Common myeloid progenitor, CD34-positive (primary cell): Measurements from ENCODE around the gene ANKRD11.
"Not testable (repeated sequence)": the region's sequence is repeated elsewhere in the genome, so short reads cannot be mapped to it uniquely, and the experiment has no call there.

Experiments
- CTCF ChIA-PET: fragments of 350-600 bp; sonication (Branson Sonifier 250); formaldehyde crosslinking; loops from one replicate; lab custom pipeline; 2021; ENCODE audit warnings: antibody characterized with exemption; lab: Charles Lee
- POLR2A ChIA-PET: fragments of 350-600 bp; sonication (Branson Sonifier 250); formaldehyde crosslinking; loops from one replicate; lab custom pipeline; 2021; ENCODE audit warnings: antibody characterized with exemption; lab: Charles Lee
- DNase-seq, 3 donors: peaks; one replicate each; pipeline versions ENCODE4 v3.0.0 to v3.0.0-alpha.2; 2013
- H3K27ac ChIP-seq, 2 experiments: 1 replicate in 1 of 2; 2 replicates in 1 of 2; pipeline ENCODE4 v1.7.0; 2013; ENCODE audit warnings: inconsistent platforms in 2 of 2, low read length in 2 of 2, mild to moderate bottlenecking in 2 of 2, low read depth in 1 of 2, moderate library complexity in 1 of 2; ENCODE audit not compliant: severe bottlenecking in 2 of 2, insufficient read depth in 1 of 2, poor library complexity in 1 of 2
- H3K27me3 ChIP-seq, 5 experiments: replicated peaks in 2 of 5; 1 replicate in 3 of 5; 2 replicates in 2 of 5; pipeline versions ENCODE4 v1.6.1 to v1.7.0; 2013; ENCODE audit warnings: low read length in 4 of 5, mild to moderate bottlenecking in 2 of 5, moderate library complexity in 2 of 5, inconsistent platforms in 1 of 5; ENCODE audit not compliant: insufficient read depth in 5 of 5, control insufficient read depth in 4 of 5
- H3K36me3 ChIP-seq, 4 experiments: 1 replicate in 2 of 4; 2 replicates in 2 of 4; pipeline versions ENCODE4 v1.6.1 to v1.7.0; 2013; ENCODE audit warnings: low read length in 3 of 4, control low read depth in 1 of 4, mild to moderate bottlenecking in 1 of 4; ENCODE audit not compliant: control insufficient read depth in 4 of 4, insufficient read depth in 4 of 4
- H3K4me1 ChIP-seq, 4 experiments: 1 replicate in 3 of 4; 2 replicates in 1 of 4; pipeline versions ENCODE4 v1.6.1 to v1.7.1; 2013; ENCODE audit warnings: low read length in 3 of 4, mild to moderate bottlenecking in 3 of 4, control low read depth in 1 of 4, inconsistent platforms in 1 of 4, moderate library complexity in 1 of 4; ENCODE audit not compliant: control insufficient read depth in 4 of 4, insufficient read depth in 4 of 4; ENCODE audit errors: control extremely low read depth in 1 of 4
- H3K4me3 ChIP-seq, 7 experiments: 1 replicate in 4 of 7; 2 replicates in 3 of 7; pipeline versions ENCODE4 v1.5.1 to v1.7.0; 2013; ENCODE audit warnings: mild to moderate bottlenecking in 7 of 7, low read length in 6 of 7, moderate library complexity in 6 of 7, inconsistent platforms in 2 of 7, low read depth in 2 of 7, control low read depth in 1 of 7; ENCODE audit not compliant: insufficient read depth in 4 of 7, control insufficient read depth in 1 of 7; ENCODE audit errors: extremely low read depth in 1 of 7
- H3K9me3 ChIP-seq, 5 experiments: 1 replicate in 4 of 5; 2 replicates in 1 of 5; pipeline versions ENCODE4 v1.6.1 to v1.7.1; 2013; ENCODE audit warnings: low read length in 4 of 5, mild to moderate bottlenecking in 2 of 5, inconsistent platforms in 1 of 5, low read depth in 1 of 5, moderate library complexity in 1 of 5; ENCODE audit not compliant: control insufficient read depth in 4 of 5, insufficient read depth in 2 of 5; ENCODE audit errors: control extremely low read depth in 1 of 5
- WGBS: methylation state at CpG from one replicate; pipeline ENCODE4 v1.1.5; 2013; ENCODE audit not compliant: insufficient coverage; 5-methylcytosine and 5-hydroxymethylcytosine counted together

Gene ANKRD11

DNA sequence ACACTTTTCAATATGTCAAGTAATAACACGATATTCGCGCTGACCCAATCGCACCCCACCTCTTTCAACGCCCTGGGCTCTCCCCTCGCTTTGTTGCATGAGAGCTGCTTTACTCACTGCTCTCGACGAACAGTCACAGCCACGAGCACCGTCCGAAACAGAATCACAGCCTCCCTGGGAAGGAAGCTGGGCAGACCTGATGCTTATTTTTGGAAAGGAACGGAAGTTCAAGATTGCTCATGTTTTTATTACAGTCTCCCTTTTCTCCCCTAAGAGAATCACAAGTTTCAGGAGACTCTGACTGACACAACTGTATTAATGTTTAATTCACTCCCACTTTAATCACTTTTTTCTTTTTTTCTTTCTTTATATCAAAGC, 67.8 kb downstream of the ANKRD11 start:
- peak in 2 of 3 donors; percentile 41 to 50 for DNase-seq
- CTCF ChIA-PET = interaction anchor here (0.9 to 1.6 kb wide), 4 partner anchors 12 to 90 kb away, joined by 3 to 7 read pairs (median 3); no protein-coding TSS in a partner anchor
- Histone ChIP-seq H3K27ac (no peak overlapping the region), H3K4me1 (peaks cover 10 to 37% (median 23%) of the 10 kb centered on the region in 4 experiments), H3K27me3 (no peaks in the 10 kb centered on the region), H3K36me3 (peaks cover 2 to 42% (median 6%) of the 10 kb centered on the region in 4 experiments), H3K9me3 (no peaks in the 10 kb centered on the region), H3K4me3 (no peak overlapping the region)
- POLR2A ChIA-PET = interaction anchor here (0.6 to 1.1 kb wide), 3 partner anchors 9 to 10 kb away, joined by 3 to 4 read pairs (median 3); no protein-coding TSS in a partner anchor
- WGBS = 35% methylated on average over 10 of the region's 12 CpGs

DNA sequence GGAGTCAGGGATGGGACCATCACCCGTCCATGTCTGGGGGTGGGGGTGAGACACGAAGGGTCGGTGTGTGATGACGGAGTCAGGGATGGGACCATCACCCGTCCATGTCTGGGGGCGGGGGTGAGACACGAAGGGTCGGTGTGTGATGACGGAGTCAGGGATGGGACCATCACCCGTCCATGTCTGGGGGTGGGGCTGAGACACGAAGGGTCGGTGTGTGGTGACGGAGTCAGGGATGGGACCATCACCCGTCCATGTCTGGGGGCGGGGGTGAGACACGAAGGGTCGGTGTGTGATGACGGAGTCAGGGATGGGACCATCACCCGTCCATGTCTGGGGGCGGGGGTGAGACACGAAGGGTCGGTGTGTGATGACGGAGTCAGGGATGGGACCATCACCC, 69.1 kb downstream of the ANKRD11 start:
- POLR2A ChIA-PET, CTCF ChIA-PET, H3K27ac ChIP-seq, H3K27me3 ChIP-seq, H3K4me3 ChIP-seq, DNase-seq, H3K9me3 ChIP-seq: not testable (repeated sequence)
- Histone ChIP-seq H3K4me1 (peaks cover 10 to 31% (median 22%) of the 10 kb centered on the region in 4 experiments), H3K36me3 (peaks cover 3 to 47% (median 9%) of the 10 kb centered on the region in 4 experiments)
- no CpG with 5 or more reads among the region's 23 CpGs for whole genome bisulfite sequencing

DNA sequence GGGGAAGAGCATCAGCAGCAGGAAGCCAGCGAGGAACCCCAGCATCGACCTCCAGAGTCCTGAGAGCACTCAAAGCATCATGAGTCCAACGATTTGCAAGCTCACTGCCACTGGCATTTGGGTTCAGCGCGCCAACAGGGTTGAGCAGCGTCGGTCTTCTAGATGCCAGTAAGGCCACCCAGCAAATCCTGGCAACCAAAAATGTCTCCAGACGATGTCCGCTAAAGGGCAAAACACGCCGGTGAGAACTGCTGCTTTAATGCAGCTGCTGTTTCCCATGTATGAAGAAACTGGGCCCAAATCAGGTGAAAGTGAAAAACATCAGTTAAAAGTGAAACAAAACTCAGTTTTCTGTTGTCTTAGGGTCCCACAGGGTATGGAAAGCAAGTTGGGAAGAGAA, 70.2 kb downstream of the ANKRD11 start:
- 98% methylated on average over 10 of the region's 11 CpGs for WGBS
- Histone ChIP-seq H3K36me3 (peaks cover 3 to 49% (median 8%) of the 10 kb centered on the region in 4 experiments), H3K9me3 (no peaks in the 10 kb centered on the region), H3K4me1 (peaks cover 8 to 22% (median 16%) of the 10 kb centered on the region in 4 experiments), H3K4me3 (no peak overlapping the region), H3K27me3 (no peaks in the 10 kb centered on the region), H3K27ac (no peak overlapping the region)
- DNase-seq = no peak
- POLR2A ChIA-PET = no interaction called here
- CTCF ChIA-PET = interaction anchor here (1.4 to 2.2 kb wide), 3 partner anchors 9 to 85 kb away, joined by 3 to 6 read pairs (median 5); no protein-coding TSS in a partner anchor

DNA sequence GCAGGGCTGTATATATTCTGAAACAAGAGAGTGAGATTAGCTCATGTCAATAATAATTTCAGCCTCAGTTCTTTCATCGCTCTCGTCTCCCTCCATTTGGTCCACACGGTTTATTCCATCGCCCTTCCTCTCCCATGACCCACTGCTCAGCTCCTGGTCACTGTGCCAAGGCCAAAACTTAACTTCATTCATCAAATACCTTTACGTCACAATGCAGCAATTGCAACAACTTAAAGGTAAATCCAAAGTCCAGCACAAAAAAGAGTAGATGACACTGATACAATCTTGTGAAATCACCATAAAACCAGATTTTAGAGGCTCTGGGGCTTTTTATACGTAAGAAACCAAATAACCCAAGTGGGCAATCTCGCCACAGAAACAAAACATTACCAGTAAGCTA, 72.0 kb downstream of the ANKRD11 start:
- H3K9me3 ChIP-seq = no peaks in the 10 kb centered on the region
- ChIA-PET CTCF (interaction anchor here (0.6 to 2.7 kb wide), 4 partner anchors 15 to 196 kb away, joined by 3 to 9 read pairs (median 4); no protein-coding TSS in a partner anchor), POLR2A (no interaction called here)
- no peak for DNase-seq
- H3K27me3 ChIP-seq = no peaks in the 10 kb centered on the region
- H3K4me1 ChIP-seq = peaks cover 8 to 30% (median 22%) of the 10 kb centered on the region in 4 experiments
- peaks cover 3 to 47% (median 8%) of the 10 kb centered on the region in 4 experiments for H3K36me3 ChIP-seq
- no peak overlapping the region for H3K4me3 ChIP-seq
- no peak overlapping the region for H3K27ac ChIP-seq
- WGBS = 96% methylated on average over 4 of the region's 7 CpGs

DNA sequence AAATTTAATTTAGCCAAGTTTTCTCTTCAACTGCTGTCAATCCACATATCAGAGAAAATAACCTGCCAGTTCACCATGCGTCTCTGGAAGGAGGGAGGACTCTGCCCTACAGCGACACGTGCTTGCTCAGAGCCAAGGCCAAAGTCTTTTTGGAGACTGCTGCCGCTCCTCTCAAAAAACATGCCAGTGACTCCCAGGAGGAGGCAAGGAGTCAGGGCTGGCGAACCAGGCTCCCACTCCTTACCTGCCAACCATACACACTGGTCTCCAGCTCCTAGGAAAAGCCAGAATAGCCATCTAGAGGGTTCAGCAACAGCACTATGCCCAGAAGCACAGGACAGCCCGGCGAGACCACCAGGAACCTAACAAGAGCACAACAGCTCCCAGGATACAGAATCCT, 73.0 kb downstream of the ANKRD11 start:
- H3K36me3 ChIP-seq = peaks cover 3 to 47% (median 8%) of the 10 kb centered on the region in 4 experiments
- CTCF ChIA-PET = interaction anchor here (2.7 kb wide), 1 partner anchor 18 kb away, joined by 9 read pairs; no protein-coding TSS in a partner anchor
- H3K4me3 ChIP-seq = no peak overlapping the region
- 100% methylated on average over 4 of the region's 7 CpGs for WGBS
- H3K27me3 ChIP-seq = no peaks in the 10 kb centered on the region
- no peak for DNase-seq
- no peak overlapping the region for H3K27ac ChIP-seq
- H3K4me1 ChIP-seq = peaks cover 3 to 30% (median 20%) of the 10 kb centered on the region in 4 experiments
- POLR2A ChIA-PET = no interaction called here
- H3K9me3 ChIP-seq = no peaks in the 10 kb centered on the region

DNA sequence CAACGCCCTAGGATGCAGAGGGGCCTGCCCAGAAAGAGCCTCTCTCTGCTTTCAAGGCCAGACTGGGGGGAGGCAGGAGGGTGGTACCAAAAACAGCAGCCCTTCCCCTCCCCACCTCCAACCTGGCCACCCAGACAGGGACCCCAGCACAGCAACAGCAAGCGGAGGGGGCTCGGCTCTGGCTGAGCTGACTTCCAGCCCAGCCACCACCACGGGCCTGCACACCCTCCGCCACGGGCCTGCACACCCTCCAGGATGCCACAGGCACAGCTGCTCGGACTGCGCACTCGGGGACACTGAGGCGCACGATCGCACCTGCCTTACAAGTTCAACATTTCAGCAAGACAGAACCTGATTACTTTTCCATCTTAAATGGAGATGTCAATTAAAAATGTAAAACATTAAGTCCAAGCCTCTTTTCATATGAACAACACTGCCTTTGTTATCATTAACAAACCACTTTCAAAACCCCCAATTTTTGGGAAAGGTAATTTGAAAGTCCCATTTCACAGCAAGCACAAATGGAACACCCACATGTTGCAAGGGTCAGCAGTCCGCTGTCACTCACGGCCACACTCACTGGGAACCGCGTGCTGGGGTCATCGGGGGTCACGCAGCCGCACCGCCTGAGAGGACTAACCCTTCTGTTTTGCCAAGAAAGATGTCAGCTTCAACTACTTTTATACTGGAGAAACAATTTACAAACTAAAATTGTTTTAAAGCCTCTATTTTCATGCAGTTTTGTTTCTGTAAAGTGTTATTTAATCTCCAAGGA, 76.4 kb downstream of the ANKRD11 start:
- Histone ChIP-seq H3K27me3 (no peaks in the 10 kb centered on the region), H3K36me3 (peaks cover 3 to 34% (median 7%) of the 10 kb centered on the region in 4 experiments), H3K4me3 (no peak overlapping the region), H3K9me3 (no peaks in the 10 kb centered on the region), H3K4me1 (peaks cover 4 to 55% (median 44%) of the 10 kb centered on the region in 4 experiments), H3K27ac (no peak overlapping the region)
- WGBS = 97% methylated on average over 19 of the region's 20 CpGs
- no peak for DNase-seq
- CTCF ChIA-PET = interaction anchor here (1.3 kb wide), 1 partner anchor 46 kb away, joined by 4 read pairs; no protein-coding TSS in a partner anchor
- POLR2A ChIA-PET = interaction anchor here (1.2 kb wide), 1 partner anchor 9 kb away, joined by 3 read pairs; no protein-coding TSS in a partner anchor

DNA sequence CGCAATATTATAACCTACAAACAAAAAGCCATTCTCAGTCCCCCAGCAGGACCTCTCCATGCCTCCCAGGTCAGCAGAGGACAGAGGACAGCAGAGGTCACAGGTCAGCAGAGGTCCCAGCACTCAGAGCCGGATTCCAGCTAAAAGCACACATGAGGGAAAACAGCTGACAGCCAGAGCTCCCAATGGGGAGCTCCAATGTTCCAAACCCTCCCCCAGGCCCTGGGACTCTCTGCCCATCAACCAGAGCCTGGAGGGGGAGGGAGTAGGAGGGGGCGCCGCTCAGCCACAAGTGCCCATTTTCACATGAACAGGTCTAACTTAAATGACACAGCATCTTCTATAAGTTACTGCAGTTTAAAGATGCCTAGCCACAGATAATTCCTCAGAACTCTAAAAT, 77.5 kb downstream of the ANKRD11 start:
- POLR2A ChIA-PET = no interaction called here
- H3K4me3 ChIP-seq = no peak overlapping the region
- no peaks in the 10 kb centered on the region for H3K27me3 ChIP-seq
- H3K36me3 ChIP-seq = peaks cover 2 to 28% (median 7%) of the 10 kb centered on the region in 4 experiments
- CTCF ChIA-PET = no interaction called here
- no peak overlapping the region for H3K27ac ChIP-seq
- no peaks in the 10 kb centered on the region for H3K9me3 ChIP-seq
- peaks cover 5 to 66% (median 56%) of the 10 kb centered on the region in 4 experiments for H3K4me1 ChIP-seq
- 83% methylated on average over 1 of the region's 4 CpGs for WGBS
- peak in 2 of 3 donors; percentile 46 to 50 for DNase-seq
